IPS-18a (cell line): Measurements from ENCODE around the gene THADA.
"Not testable (repeated sequence)": the region's sequence is repeated elsewhere in the genome, so short reads cannot be mapped to it uniquely, and the experiment has no call there.

Experiments
- H3K27ac ChIP-seq: one replicate; pipeline ENCODE4 v1.5.1; 2013; ENCODE audit warnings: low read length
- H3K27me3 ChIP-seq: one replicate; pipeline ENCODE4 v1.6.1; 2013; ENCODE audit warnings: mild to moderate bottlenecking, low read length; ENCODE audit not compliant: control insufficient read depth, insufficient read depth
- H3K36me3 ChIP-seq: one replicate; pipeline ENCODE4 v1.6.1; 2013; ENCODE audit warnings: low read depth, low read length; ENCODE audit not compliant: control insufficient read depth
- H3K4me1 ChIP-seq: one replicate; pipeline ENCODE4 v1.6.1; 2013; ENCODE audit warnings: low read depth, low read length; ENCODE audit not compliant: control insufficient read depth
- H3K4me3 ChIP-seq: one replicate; pipeline ENCODE4 v1.5.1; 2013; ENCODE audit warnings: low read length
- H3K9ac ChIP-seq: one replicate; pipeline ENCODE4 v1.6.1; 2013; ENCODE audit warnings: mild to moderate bottlenecking, low read length, moderate library complexity
- H3K9me3 ChIP-seq: one replicate; pipeline ENCODE4 v1.6.1; 2013; ENCODE audit warnings: low read depth, low read length; ENCODE audit not compliant: control insufficient read depth

THADA gene

DNA sequence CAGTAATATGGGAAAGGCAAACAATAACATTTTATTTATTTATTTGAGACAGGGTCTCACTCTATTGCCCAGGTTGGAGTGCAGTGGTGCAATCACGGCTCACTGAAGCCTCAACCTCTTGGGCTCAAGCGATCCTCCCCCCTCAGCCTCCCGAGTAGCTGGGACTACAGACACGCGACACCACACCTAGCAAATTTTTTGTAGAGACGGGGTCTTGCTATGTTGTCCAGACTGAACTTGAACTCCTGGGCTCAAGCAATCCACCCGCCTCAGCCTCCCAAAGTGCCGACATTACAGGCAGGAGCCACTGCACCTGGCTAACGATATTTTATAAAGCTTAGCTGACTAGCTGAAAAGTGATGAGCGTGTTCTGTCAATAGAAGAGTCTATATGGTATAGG, 23.7 kb upstream of the THADA start:
- Histone ChIP-seq H3K9ac (no peak overlapping the region), H3K27me3 (no peaks in the 10 kb centered on the region), H3K27ac (no peak overlapping the region), H3K9me3 (no peaks in the 10 kb centered on the region), H3K4me1 (no peaks in the 10 kb centered on the region), H3K36me3 (no peaks in the 10 kb centered on the region), H3K4me3 (no peak overlapping the region)

DNA sequence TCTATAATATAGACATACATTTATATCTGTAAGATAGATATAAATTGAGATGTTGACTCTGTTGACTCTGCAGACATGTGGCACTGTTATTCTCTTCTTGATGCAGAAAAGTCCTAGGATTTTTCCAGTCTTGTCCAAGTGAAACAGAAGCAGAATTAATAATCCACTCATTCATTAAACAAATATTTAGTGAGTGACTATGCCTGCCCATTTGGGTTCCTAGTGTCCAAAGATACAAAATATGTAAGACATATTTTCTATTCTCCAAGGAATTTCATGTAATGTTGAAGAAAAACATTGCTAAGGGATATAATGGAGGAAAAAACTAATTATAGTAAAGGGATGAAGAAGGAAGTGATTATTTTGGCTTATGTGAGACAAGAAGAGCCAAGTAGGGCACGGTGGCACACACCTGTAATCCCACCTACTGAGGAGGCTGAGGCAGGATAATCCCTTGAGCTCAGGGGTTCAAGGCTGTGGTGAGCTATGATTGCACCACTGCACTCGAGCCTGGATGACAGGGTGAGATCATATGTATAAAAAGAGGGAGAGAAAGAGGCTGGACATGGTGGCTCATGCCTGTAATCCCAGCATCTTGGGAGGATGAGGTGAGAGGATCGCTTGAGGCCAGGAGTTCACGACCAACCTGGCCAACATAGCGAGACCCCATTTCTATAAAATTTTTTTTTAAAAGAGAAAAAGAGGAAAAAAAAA, 21.3 kb upstream of the THADA start:
- Histone ChIP-seq H3K4me1 (no peaks in the 10 kb centered on the region), H3K4me3 (no peak overlapping the region), H3K9ac (no peak overlapping the region), H3K36me3 (no peaks in the 10 kb centered on the region), H3K9me3 (no peaks in the 10 kb centered on the region), H3K27me3 (no peaks in the 10 kb centered on the region), H3K27ac (no peak overlapping the region)

DNA sequence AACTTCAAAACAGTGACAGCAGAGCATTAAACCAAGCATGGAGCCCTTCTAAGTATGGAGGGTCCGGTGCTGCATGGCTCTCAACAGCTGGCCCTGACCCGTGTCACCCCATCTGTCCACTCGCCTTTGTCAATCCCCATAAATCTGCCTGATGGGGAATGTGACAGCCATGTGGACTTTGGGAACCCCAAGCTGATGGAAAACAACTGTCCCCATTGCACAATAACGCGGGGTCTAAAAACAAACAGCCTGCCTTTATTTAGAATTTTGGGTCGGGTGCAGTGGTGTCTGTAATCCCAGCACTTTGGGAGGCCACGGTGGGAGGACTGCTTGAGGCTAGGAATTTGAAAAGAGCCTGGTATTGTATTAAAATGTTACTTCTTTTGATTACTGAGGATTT, 17.1 kb upstream of the THADA start:
- no peak overlapping the region for H3K27ac ChIP-seq
- no peaks in the 10 kb centered on the region for H3K27me3 ChIP-seq
- no peaks in the 10 kb centered on the region for H3K36me3 ChIP-seq
- no peak overlapping the region for H3K4me3 ChIP-seq
- H3K9ac ChIP-seq = no peak overlapping the region
- H3K4me1 ChIP-seq = no peaks in the 10 kb centered on the region
- no peaks in the 10 kb centered on the region for H3K9me3 ChIP-seq

DNA sequence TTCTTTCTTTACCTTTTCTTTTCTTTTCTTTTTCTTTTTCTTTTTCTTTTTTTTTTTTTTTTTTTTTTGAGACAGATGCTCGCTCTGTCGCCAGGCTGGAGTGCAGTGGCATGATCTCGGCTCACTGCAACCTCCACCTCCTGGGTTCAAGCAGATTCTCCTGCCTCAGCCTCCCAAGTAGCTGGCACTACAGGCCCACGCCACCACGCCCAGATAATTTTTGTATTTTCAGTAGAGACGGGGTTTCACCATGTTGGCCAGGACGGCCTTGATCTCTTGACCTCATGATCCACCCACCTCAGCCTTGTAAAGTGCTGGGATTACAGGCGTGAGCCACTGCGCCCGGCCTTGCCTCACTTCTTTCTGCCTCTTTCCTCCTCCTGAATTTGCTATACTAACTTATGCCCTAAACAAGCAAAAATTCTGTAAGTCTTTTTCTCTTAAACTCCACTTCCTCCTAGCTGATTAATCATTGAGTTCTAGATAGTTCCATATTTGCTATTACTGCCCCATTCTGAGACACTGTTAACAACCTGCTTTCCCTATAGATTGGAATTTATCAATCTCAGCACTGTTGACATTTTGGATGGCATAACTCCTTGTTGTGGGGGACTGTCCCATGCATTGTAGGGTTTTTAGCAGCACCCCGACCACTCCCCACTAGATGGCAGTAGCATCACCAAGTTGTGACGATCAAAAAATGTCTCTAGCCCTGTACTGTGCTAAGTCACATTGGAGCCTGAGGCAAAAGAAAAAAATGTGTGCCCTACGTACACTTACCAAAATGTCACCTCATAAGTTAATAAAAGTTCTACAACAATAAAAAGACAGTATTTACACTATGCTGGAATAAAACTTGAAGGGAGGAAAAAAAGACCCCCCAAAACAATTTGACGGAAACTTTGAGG, 16.4 kb upstream of the THADA start:
- H3K4me1 ChIP-seq = no peaks in the 10 kb centered on the region
- H3K27ac ChIP-seq = no peak overlapping the region
- no peaks in the 10 kb centered on the region for H3K27me3 ChIP-seq
- H3K9ac ChIP-seq = no peak overlapping the region
- no peak overlapping the region for H3K4me3 ChIP-seq
- H3K9me3 ChIP-seq = no peaks in the 10 kb centered on the region
- H3K36me3 ChIP-seq = no peaks in the 10 kb centered on the region

DNA sequence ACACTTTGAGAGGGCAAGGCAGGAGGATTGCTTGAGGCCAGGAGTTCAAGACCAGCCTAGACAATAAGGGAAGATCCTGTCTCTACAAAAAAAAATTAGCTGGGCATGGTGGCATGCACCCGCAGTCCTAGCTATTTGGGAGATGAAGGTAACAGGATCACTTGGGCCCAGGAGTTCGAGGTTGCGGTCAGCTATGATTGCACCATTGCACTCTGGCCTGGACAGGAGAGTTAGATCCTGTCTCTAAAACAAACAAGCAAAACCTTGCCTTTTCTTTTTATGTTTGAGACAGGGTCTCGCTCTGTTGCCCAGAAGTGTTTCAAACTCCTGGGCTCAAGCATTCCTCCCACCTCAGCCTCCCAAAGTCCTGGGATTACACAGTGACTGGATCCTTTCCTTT, 14.5 kb upstream of the THADA start:
- peaks cover 5% of the 10 kb centered on the region for H3K4me1 ChIP-seq
- no peak overlapping the region for H3K4me3 ChIP-seq
- no peaks in the 10 kb centered on the region for H3K27me3 ChIP-seq
- H3K36me3 ChIP-seq = no peaks in the 10 kb centered on the region
- H3K9ac ChIP-seq = no peak overlapping the region
- no peaks in the 10 kb centered on the region for H3K9me3 ChIP-seq
- H3K27ac ChIP-seq = no peak overlapping the region

DNA sequence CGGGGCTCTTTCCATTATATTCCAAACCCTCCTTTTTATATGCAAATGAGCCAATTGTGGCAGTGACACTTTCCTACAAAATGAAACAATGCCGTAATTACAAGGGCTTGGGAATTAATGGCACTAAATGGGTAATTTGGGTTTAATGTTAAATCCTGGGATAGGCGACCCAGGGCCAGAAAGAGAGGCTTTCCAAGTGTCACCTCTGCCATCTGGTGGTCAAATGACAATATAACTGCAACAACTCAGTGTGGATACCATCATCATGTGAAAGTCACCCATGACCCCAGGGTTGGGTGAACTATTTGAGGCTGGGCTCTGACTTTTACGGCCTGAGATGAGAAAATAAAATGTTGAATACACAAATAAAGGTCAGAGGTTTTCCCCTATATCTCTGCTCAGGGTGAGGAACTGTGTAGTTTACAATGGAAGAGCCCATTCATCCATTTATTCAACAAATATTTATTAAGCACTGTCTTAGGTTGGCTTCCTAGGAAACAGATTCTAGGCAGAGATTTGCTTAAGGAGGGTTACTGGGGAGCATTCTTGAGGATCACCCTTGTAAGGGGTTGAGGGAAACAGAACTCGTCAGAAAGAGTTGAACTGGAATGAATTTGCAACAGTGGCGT, 13.6 kb upstream of the THADA start:
- H3K9me3 ChIP-seq = no peaks in the 10 kb centered on the region
- no peaks in the 10 kb centered on the region for H3K27me3 ChIP-seq
- H3K27ac ChIP-seq = no peak overlapping the region
- H3K9ac ChIP-seq = no peak overlapping the region
- H3K36me3 ChIP-seq = no peaks in the 10 kb centered on the region
- no peak overlapping the region for H3K4me3 ChIP-seq
- H3K4me1 ChIP-seq = peaks cover 5% of the 10 kb centered on the region

DNA sequence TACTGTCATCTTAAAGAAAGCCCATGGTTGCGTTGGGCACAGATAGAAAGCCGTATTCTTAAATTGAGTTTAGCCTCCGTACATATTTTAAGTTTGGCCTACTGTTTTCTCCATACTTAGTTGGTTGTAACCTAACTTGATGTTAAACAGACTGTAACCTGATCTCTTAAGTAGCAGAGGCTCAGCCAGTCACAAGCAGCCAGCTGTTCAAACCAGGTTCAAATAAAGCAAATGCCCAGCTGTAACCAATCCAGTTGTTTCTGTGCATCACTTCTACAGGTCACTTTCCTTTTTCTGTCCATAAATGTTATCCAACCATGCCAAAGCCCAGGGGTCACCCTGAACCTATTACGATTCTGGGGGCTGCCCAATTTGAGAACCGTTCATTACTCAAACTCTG, 10.0 kb upstream of the THADA start:
- Histone ChIP-seq H3K9me3 (no peaks in the 10 kb centered on the region), H3K27me3 (no peaks in the 10 kb centered on the region), H3K36me3 (no peaks in the 10 kb centered on the region), H3K9ac (no peak overlapping the region), H3K27ac (no peak overlapping the region), H3K4me1 (peaks cover 5% of the 10 kb centered on the region), H3K4me3 (no peak overlapping the region)

DNA sequence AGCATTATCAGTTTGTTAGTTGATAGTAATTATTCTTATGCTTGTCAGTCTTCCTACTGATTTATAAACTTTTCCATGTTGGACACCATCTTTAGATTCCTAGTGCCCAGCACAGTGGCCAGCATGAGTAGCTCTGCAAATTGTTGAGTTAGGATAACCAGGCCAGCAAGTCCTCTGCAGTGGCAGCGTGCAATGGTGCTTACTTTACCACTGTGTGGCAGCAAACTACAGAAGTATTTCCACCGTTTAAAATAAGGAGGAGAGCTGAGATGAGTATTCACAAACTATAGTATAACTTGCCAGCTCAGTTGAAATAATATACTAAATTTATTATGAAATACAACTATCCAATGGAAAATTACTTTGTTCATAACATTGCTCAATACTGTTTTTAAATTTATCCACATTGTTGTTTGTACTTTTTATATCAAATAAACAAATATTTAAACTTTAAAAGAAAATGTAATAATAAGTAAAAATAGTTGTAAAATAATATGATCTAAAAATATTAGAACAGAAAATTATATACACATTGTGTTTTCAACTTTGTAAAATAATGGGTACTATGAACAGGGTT, 9.3 kb upstream of the THADA start:
- H3K4me3 ChIP-seq = no peak overlapping the region
- H3K27ac ChIP-seq = no peak overlapping the region
- H3K27me3 ChIP-seq = no peaks in the 10 kb centered on the region
- no peaks in the 10 kb centered on the region for H3K9me3 ChIP-seq
- H3K9ac ChIP-seq = no peak overlapping the region
- peaks cover 5% of the 10 kb centered on the region for H3K4me1 ChIP-seq
- H3K36me3 ChIP-seq = no peaks in the 10 kb centered on the region

DNA sequence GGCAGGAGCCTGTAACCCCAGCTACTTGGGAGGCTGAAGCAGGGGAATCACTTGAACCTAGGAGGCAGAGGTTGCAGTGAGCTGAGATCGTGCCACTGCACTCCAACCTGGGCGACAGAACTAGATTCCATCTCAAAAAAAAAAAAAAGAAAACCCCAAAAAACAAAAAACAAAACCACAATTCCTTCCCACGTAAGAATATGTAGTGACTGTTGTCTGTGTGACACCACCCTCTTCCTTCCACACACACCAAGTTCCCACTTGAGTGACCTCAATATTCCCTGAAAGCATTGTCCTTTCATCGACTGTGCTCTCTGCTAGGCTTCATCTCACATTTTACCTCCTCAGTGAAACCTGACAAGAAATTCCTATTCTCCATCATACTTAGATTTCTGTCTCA, 8.8 kb upstream of the THADA start:
- Histone ChIP-seq H3K4me1 (peaks cover 5% of the 10 kb centered on the region), H3K27ac (no peak overlapping the region), H3K36me3 (no peaks in the 10 kb centered on the region), H3K9ac (no peak overlapping the region), H3K9me3 (no peaks in the 10 kb centered on the region), H3K4me3 (no peak overlapping the region), H3K27me3 (no peaks in the 10 kb centered on the region)

DNA sequence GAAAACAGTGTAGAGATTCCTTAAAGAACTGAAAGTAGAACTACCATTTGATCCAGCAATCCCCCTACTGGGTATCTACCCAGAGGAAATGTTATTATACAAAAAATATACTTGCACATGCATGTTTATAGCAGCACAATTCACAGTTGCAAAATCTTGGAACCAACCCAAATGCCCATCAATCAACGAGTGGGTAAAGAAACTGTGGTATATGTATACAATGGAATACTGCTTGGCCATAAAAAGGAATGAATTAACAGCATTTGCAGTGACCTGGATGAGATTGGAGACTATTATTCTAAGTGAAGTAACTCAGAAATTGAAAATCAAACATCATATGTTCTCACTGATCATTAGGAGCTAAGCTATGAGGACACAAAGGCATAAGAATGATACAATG, 4.8 kb upstream of the THADA start:
- not testable (repeated sequence) for H3K9me3 ChIP-seq, H3K27me3 ChIP-seq, H3K27ac ChIP-seq, H3K36me3 ChIP-seq, H3K4me1 ChIP-seq, H3K9ac ChIP-seq, H3K4me3 ChIP-seq

DNA sequence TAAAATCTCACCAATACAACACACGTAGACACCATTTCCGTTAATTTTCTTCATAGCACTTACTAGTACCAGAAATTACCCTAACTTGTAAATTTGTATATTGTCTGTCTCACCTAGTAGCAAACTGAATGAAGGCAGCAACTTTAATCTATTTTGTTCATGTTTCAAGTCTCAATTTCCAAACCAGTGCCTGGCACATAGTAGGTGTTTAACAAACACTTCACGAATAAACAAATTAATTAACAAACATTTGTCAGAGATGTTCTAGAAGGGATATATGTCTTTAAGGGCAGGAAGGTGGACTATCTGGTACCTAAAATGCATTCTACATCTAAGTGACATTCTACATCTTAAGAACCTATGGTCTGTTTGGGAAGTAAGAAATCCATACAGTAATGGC, 963 bp downstream of the THADA start:
- peak overlapping the region; percentile 85 for H3K4me3 ChIP-seq

More for the DNA sequence above, 963 bp downstream of the THADA start:
- H3K9me3 ChIP-seq = no peaks in the 10 kb centered on the region
- peaks cover 10% of the 10 kb centered on the region for H3K36me3 ChIP-seq
- no peaks in the 10 kb centered on the region for H3K27me3 ChIP-seq
- peaks cover 3% of the 10 kb centered on the region for H3K4me1 ChIP-seq
- no peak overlapping the region for H3K27ac ChIP-seq
- H3K9ac ChIP-seq = peak overlapping the region; percentile 97
